Heart left ventricle (tissue), 16 donors: ENCODE measurements around the gene SLC26A11. TPM values are rescaled to one million over a fixed set of nuclear protein-coding genes. Genes with fewer than 3 reads are reported as not detected.
A peak's percentile ranks its signal among the peaks of the same experiment; 100 is the strongest.

Experiments used
- ATAC-seq, 4 donors: fragments of 200-7000 bp; cut with Tn5 transposase; one replicate each; pipeline ENCODE4 v1.9.1; 2020 to 2022; ENCODE audit warnings: moderate library complexity in 4 of 4, mild to moderate bottlenecking in 3 of 4, moderate number of reproducible peaks in 1 of 4
- DNase-seq, 5 donors: peaks; one replicate each; pipeline ENCODE4 v3.0.0-alpha.2; 2020
- H3K27ac ChIP-seq, 12 donors: fragments of 200-600 bp; sonication (generic) in 4 of 12; one replicate each; pipeline versions ENCODE4 v1.5.0 to v1.8.0; 2016 to 2022; ENCODE audit warnings: mild to moderate bottlenecking in 2 of 12
- H3K27me3 ChIP-seq, 9 donors: fragments of 200-600 bp; sonication (generic) in 2 of 9; one replicate each; pipeline versions ENCODE4 v1.5.1 to v1.8.0; 2016 to 2022; ENCODE audit warnings: mild to moderate bottlenecking in 3 of 9
- H3K36me3 ChIP-seq, 9 donors: fragments of 200-600 bp; sonication (generic) in 2 of 9; one replicate each; pipeline versions ENCODE4 v1.5.0 to v1.8.0; 2018 to 2022; ENCODE audit warnings: mild to moderate bottlenecking in 2 of 9
- H3K4me1 ChIP-seq, 12 donors: fragments of 200-600 bp; sonication (generic) in 4 of 12; one replicate each; pipeline versions ENCODE4 v1.5.0 to v1.8.0; 2016 to 2022; ENCODE audit warnings: mild to moderate bottlenecking in 3 of 12
- H3K4me3 ChIP-seq, 12 donors: fragments of 200-600 bp; sonication (generic) in 4 of 12; one replicate each; pipeline versions ENCODE4 v1.5.0 to v1.8.0; 2017 to 2022; ENCODE audit warnings: mild to moderate bottlenecking in 9 of 12, moderate library complexity in 4 of 12
- H3K9me3 ChIP-seq, 12 donors: fragments of 200-600 bp; sonication (generic) in 4 of 12; one replicate each; pipeline versions ENCODE4 v1.5.0 to v1.8.0; 2016 to 2022; ENCODE audit warnings: mild to moderate bottlenecking in 1 of 12
- CTCF ChIP-seq, 12 donors: fragments of 200-600 bp; sonication (generic) in 4 of 12; IDR thresholded peaks; one replicate each; pipeline versions ENCODE4 v1.5.0 to v1.8.0; 2018 to 2022; ENCODE audit warnings: antibody characterized with exemption in 12 of 12, mild to moderate bottlenecking in 5 of 12
- POLR2A ChIP-seq, 2 donors: fragments of 450-650 bp; IDR thresholded peaks; one replicate each; pipeline ENCODE4 v1.6.1; 2017; ENCODE audit warnings: antibody characterized with exemption in 2 of 2, mild to moderate bottlenecking in 2 of 2, moderate library complexity in 2 of 2
- WGBS, 4 donors: extraction: QIAGEN DNeasy Blood & Tissue Kit in 2 of 4; methylation state at CpG; one replicate each; pipeline versions ENCODE4 v1.1.5 to v1.1.7; 2013 to 2018; 5-methylcytosine and 5-hydroxymethylcytosine counted together
- intact Hi-C, 10 donors: fragments of 100-400 bp; cut with DNase I; formaldehyde crosslinking; loops; one replicate each; pipeline versions ENCODE4 v1.11.1 to v1.14.2; 2022
- polyA plus RNA-seq, 2 donors: library from polyadenylated mRNA; stranded (reverse); fragments of 200-250 nt; gene quantifications; one replicate each; pipeline ENCODE4 v1.2.3, GENCODE V29; 2013
- total RNA-seq, 9 donors: library from RNA; depleted of rRNA in 2 of 9; stranded (reverse); fragments of >200 nt in 2 of 9; fragmentation: NEBNext Ultra II Directional in 3 of 9; extraction: Animal tissue kit (Norgen Biotek cat#: 25700) in 3 of 9; gene quantifications; one replicate each; pipeline versions ENCODE4 v1.1.0 to v1.2.4, GENCODE V29; 2016 to 2023
- donor health status: ischemic (EF 13 %, LVEDD 7.1; RV severe dilation, severe dysfunction).
- donor health status: healthy with polysubstance abuse.
- donor health status: DM: no; HTN: yes; CAD: no.
- donor health status: DM: no; HTN: no; CAD: no.
- donor health status: ischemic (EF 25% LVEDD 6.9; RV normal size, moderate dysfunction).
- donor health status: ischemic (EF 25% LVEDD 5.7; RV mildly dilated, moderate dysfunction).
- donor health status: healthy.
- donor health status: DM: yes; HTN: yes; CAD: no.
- donor health status: ischemic (EF 35%, LVEDD 5.7; RV mildly dilated, moderate dysfunction).
- donor health status: nonischemic (EF 11% LVEDD 7.7; RV severe dilation, severe dysfunction).
- donor health status: DM: yes; HTN: yes; CAD: no.
- donor health status: PGD.
- donor health status: ischemic (EF 29% LVEDD 5.4; RV normal size, mild dysfunction).
- donor health status: nonischemic (EF 23%, LVEDD 6.1; RV moderate dilation, normal function).

Gene SLC26A11
- total and polyA plus RNA-seq, 11 donors: 2.4 to 13.0 (median 4.1) TPM

- 79 to 80% (median 80%) methylated on average over 14 to 19 of the region's 19 CpGs for WGBS, 4 donors
- peaks cover 0 to 51% (median 14%) of the 10 kb centered on the region in 12 donors for H3K4me1 ChIP-seq
- H3K9me3 ChIP-seq: no peaks in the 10 kb centered on the region
- H3K27me3 ChIP-seq: no peaks in the 10 kb centered on the region
- H3K27ac ChIP-seq: no peak overlapping the region
- H3K36me3 ChIP-seq: peaks cover 0 to 93% (median 30%) of the 10 kb centered on the region in 9 donors
- peak in 1 of 5 donors; percentile 39 for DNase-seq
- intact Hi-C loops: no loop called here
- TF ChIP-seq CTCF (IDR thresholded peaks at IDR 0.05): no peak
- no peak for TF ChIP-seq POLR2A (IDR thresholded peaks at IDR 0.05)
- no peak for ATAC-seq
- H3K4me3 ChIP-seq: no peak overlapping the region
Observed at GRCh38 chr17:80283116-80283852, 63.1 kb downstream of the SLC26A11 start.

GRCh38 chr17:80284631-80285030 is 64.4 kb downstream of the SLC26A11 start:
- H3K27ac ChIP-seq: no peak overlapping the region
- peaks cover 0 to 39% (median 7%) of the 10 kb centered on the region in 12 donors for H3K4me1 ChIP-seq
- H3K36me3 ChIP-seq: peaks cover 0 to 93% (median 38%) of the 10 kb centered on the region in 9 donors
- TF ChIP-seq CTCF (IDR thresholded peaks at IDR 0.05) (peak in 1 of 12 donors; percentile 8), POLR2A (IDR thresholded peaks at IDR 0.05) (no peak)
- ATAC-seq (no peak), DNase-seq (peak in 1 of 5 donors; percentile 26)
- no peaks in the 10 kb centered on the region for H3K27me3 ChIP-seq
- H3K9me3 ChIP-seq: no peaks in the 10 kb centered on the region
- H3K4me3 ChIP-seq: no peak overlapping the region
- intact Hi-C loops: no loop called here
- 79 to 87% (median 83%) methylated on average over 9 to 11 of the region's 11 CpGs for WGBS, 4 donors

DNA sequence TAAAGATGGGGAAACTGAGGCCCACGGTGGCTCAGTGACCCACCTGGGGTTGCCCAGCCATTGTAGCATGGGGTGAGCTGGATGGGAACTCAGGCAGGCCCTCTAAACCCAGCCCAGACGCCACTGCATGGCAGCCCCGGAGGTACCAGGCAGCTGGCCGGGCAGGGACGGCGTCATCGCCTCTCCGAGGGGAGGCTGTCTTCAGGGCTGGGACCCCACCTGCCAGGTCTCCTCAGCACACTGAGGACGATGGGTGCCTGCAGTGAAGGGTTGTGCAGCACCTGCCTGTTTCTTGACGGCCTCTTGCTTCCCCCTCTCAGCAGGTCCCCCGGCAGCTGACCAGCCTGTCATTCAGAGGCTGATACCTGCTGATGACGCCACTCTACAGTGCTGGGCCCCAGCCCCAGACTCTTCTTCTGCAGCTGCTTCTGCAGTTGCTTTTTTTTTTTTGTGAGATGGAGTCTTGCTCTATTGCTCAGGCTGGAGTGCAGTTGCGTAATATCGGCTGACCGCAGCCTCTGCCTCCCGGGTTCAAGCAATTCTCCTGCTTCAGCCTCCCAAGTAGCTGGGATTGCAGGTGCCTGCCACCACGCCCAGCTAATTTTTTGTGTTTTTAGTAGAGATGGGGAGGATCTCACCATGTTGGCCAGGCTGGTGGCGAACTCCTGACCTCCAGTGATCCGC is 65.2 kb downstream of the SLC26A11 start:
- no peaks in the 10 kb centered on the region for H3K9me3 ChIP-seq
- H3K36me3 ChIP-seq: peaks cover 0 to 93% (median 43%) of the 10 kb centered on the region in 9 donors
- ATAC-seq (no peak), DNase-seq (no peak)
- peaks cover 0 to 32% (median under 1%) of the 10 kb centered on the region in 12 donors for H3K4me1 ChIP-seq
- H3K4me3 ChIP-seq: no peak overlapping the region
- no peak overlapping the region for H3K27ac ChIP-seq
- TF ChIP-seq CTCF (IDR thresholded peaks at IDR 0.05) (no peak), POLR2A (IDR thresholded peaks at IDR 0.05) (no peak)
- H3K27me3 ChIP-seq: no peaks in the 10 kb centered on the region
- intact Hi-C loops: no loop called here
- WGBS, 4 donors: 93 to 96% (median 95%) methylated on average over 10 to 19 of the region's 19 CpGs

- intact Hi-C loops: no loop called here
- no peak for ATAC-seq
- no peaks in the 10 kb centered on the region for H3K9me3 ChIP-seq
- H3K27me3 ChIP-seq: no peaks in the 10 kb centered on the region
- TF ChIP-seq CTCF (IDR thresholded peaks at IDR 0.05): no peak
- TF ChIP-seq POLR2A (IDR thresholded peaks at IDR 0.05): no peak
- H3K4me1 ChIP-seq: peaks cover 0 to 30% (median 0%) of the 10 kb centered on the region in 12 donors
- H3K36me3 ChIP-seq: peaks cover 0 to 99% (median 54%) of the 10 kb centered on the region in 9 donors
- WGBS, 4 donors: 89 to 96% (median 95%) methylated on average over 5 of the region's 5 CpGs
- H3K27ac ChIP-seq: no peak overlapping the region
- H3K4me3 ChIP-seq: no peak overlapping the region
- no peak for DNase-seq
Observed at GRCh38 chr17:80286638-80286960, 66.4 kb downstream of the SLC26A11 start.
